ENCODE measurements around the gene ELF3.

DNA sequence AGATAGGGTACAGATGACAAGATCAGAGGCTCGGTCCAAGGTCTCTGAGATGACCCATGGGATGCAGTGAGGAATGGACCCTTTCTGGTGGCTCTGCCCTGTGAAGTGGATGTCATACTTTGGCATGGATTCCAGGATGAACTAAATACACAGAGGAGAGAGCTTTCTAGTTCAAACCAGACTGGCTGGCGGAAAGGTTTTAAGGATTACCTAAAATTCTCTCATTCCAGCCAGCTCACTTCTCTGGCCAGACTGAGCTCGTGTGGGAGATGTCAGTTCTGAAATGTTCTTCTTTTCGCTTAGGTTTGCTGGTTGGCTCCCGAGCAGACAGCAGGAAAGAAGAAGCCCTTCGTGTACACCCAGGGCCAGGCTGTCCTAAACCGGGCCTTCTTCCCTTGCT is 21.8 kb upstream of the ELF3 start:
- TF ChIP-seq, protein P1, sequence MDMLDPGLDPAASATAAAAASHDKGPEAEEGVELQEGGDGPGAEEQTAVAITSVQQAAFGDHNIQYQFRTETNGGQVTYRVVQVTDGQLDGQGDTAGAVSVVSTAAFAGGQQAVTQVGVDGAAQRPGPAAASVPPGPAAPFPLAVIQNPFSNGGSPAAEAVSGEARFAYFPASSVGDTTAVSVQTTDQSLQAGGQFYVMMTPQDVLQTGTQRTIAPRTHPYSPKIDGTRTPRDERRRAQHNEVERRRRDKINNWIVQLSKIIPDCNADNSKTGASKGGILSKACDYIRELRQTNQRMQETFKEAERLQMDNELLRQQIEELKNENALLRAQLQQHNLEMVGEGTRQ (IDR thresholded peaks at IDR 0.05; ENCODE audit: low read length), result no peak
- TF ChIP-seq POLR2A (IDR thresholded peaks at IDR 0.05; ENCODE audit: control extremely low read depth in 1 of 2, low read depth in 2 of 2, low read length in 2 of 2) (no peak), SIN3A (conservative IDR thresholded peaks at IDR 0.05 in 1 of 2, IDR thresholded peaks at IDR 0.05 in 1 of 2; ENCODE audit: low read depth in 1 of 2, low read length in 2 of 2) (no peak), EZH2 (IDR thresholded peaks at IDR 0.05; ENCODE audit: low read depth, low read length, severe bottlenecking) (no peak), JUND (IDR thresholded peaks at IDR 0.05; ENCODE audit: low read length) (no peak), CREB1 (IDR thresholded peaks at IDR 0.05) (no peak), CHD2 (IDR thresholded peaks at IDR 0.05; ENCODE audit: low read length) (no peak)
- TF ChIP-seq, protein P2, sequence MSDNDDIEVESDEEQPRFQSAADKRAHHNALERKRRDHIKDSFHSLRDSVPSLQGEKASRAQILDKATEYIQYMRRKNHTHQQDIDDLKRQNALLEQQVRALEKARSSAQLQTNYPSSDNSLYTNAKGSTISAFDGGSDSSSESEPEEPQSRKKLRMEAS (IDR thresholded peaks at IDR 0.05), result no peak
- TF ChIP-seq, protein P3, sequence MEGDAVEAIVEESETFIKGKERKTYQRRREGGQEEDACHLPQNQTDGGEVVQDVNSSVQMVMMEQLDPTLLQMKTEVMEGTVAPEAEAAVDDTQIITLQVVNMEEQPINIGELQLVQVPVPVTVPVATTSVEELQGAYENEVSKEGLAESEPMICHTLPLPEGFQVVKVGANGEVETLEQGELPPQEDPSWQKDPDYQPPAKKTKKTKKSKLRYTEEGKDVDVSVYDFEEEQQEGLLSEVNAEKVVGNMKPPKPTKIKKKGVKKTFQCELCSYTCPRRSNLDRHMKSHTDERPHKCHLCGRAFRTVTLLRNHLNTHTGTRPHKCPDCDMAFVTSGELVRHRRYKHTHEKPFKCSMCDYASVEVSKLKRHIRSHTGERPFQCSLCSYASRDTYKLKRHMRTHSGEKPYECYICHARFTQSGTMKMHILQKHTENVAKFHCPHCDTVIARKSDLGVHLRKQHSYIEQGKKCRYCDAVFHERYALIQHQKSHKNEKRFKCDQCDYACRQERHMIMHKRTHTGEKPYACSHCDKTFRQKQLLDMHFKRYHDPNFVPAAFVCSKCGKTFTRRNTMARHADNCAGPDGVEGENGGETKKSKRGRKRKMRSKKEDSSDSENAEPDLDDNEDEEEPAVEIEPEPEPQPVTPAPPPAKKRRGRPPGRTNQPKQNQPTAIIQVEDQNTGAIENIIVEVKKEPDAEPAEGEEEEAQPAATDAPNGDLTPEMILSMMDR (IDR thresholded peaks at IDR 0.05; ENCODE audit: control extremely low read depth in 1 of 3, insufficient read depth in 1 of 3, low read depth in 1 of 3, low read length in 3 of 3), result no peak
